HG02870 (cell line): ENCODE measurements around the gene ITGA8.

ENCODE experiments used
- ATAC-seq: cut with Tn5 transposase; IDR thresholded peaks from one replicate; pipeline ENCODE4 v1.9.1; 2021; ENCODE audit warnings: mild to moderate bottlenecking, moderate library complexity; ENCODE audit not compliant: unreplicated experiment

ITGA8 gene

DNA sequence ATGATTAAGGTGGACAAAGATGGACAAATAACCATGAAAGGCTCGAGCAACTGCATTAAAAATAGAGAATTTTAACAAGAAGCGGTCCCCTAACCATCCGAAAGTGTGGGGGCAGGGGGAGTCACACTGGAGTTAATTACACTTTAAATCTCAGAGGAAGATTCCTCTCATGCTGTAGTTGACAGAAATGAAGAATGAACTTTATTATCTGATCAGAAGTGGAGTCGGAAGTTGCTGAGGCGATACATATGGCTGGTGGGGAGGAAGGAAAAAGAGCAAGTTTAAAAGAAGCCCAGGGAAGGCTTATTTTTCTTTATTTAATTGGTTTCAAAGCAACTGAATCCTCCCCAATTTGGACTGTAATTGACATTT lies 246.3 kb downstream of the ITGA8 start:
- ATAC-seq: no peak

DNA sequence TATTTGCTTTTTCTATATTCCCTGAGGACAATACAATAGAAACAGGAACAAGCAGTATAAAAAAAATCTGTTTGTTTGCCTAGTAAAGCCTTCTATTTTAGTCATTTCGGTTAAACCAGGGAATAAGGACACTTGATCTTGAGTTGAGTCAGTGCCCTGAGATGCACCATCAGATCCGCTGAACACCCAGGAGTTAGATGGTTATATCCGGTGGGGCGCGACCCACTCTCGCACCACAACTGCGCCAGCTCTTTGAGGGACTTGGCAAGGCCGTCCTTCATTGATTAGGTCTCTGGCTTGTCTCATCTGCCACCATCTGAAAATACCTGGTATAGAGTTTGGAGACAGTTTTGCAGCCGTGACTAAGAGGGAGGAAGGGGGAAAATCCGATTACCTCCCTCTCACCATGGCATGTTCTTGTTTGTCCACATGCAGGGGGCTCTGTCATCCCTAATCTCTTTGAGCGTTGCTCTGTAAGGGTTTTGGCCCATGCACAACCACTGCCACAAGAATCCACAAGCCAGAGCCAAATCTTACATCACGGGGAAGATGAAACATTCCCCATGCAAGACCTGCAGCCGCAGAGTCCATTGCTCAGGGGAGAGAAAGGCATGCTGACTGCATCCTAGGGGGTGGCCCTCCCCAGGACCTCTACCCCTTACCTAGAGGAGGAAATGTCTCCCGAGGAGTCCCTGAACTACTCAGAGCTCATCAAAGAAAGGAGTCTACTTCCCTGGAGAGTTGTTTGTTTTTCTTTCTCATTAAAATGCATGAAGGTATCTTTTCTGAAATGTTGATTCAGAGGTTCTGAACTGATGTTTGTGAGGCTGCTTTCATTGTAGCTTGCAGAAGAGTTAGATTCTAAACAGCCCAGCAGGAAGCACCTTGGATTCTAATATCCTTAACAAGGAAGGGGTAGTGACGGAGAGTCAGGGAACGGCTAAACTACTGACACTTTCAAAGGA lies 247.0 kb downstream of the ITGA8 start:
- ATAC-seq: no peak

DNA sequence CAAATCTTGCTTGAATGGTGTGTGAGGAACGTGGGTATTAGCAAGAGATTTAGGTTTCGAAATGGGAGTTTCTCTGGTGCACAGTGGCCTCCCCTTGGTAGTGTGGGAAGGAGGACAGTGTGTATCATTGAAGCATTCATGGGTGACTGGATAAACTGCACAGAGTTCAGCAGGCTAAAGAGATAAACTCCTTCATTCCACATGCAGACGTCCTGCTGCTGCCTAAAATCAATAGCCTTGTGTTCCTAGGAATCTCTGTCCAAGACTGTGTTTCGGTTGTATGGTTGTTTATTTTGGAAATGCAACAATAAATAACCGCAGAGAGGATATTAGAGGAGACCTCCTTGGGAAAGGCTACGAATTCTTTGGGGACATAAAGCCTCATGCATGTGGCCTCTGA lies 247.7 kb downstream of the ITGA8 start:
- ATAC-seq: no peak

DNA sequence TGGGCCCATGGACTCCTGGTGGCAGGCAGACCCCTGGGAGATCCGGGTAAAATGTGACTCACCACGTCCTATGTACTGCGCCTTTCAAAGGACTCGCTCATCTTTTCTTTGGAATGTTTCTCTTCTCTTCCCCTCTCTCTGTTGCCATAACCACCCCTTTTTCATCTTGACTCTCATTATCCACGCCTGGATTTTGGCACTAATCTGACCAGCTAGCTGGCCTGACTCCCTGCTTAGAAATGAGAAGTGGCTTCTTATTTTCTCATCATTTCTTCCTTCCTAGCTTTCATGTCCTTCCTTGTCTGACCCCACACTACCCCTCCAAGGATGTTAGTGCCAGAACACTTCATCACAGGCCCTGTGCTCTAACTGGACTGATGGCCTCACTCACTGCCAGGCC lies 250.6 kb downstream of the ITGA8 start:
- no peak for ATAC-seq

DNA sequence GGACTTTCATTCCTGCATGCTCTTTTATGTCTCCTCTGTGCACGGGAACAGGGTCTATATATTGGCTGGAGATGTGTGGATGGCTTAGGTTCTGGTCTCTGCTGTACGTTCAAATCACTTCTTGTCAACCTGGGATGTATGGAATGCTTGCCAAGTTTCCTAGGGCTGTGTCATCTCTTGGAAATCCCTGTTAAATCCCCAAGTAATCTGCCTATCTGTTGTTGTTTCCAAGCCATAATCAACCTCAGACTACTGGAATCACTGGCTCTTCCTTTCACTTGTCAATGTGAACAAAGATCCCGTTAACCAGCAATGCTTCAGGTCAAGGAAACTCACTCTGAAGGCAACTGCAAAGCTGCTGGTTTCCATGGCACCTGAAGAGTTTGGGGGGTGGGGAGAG lies 255.3 kb downstream of the ITGA8 start:
- ATAC-seq: no peak
